Activated CD8-positive, alpha-beta memory T cell treated with anti-CD3 and anti-CD28 coated beads, Interleukin-2, amount 10 ng/mL, durations not matched to agents 7 days and 5 days (primary cell): ENCODE results near the gene FAM76B. TPM values are rescaled to one million over a fixed set of nuclear protein-coding genes. Genes with fewer than 3 reads are reported as not detected.
A peak's percentile ranks its signal among the peaks of the same experiment; 100 is the strongest.
"Not testable (repeated sequence)": the region's sequence is repeated elsewhere in the genome, so short reads cannot be mapped to it uniquely, and the experiment has no call there.

Experiments used
- ATAC-seq: fragments of 150-1000 bp; cut with Tn5 transposase; one replicate; pipeline ENCODE4 v1.10.0; 2021; ENCODE audit warnings: moderate library complexity
- CTCF ChIA-PET: fragments of 350-600 bp; sonication (Branson Sonifier 250); formaldehyde crosslinking; loops from one replicate; lab custom pipeline; 2021; ENCODE audit warnings: antibody characterized with exemption; lab: Charles Lee
- DNase-seq: peaks from one replicate; pipeline ENCODE4 v3.0.0-alpha.2; 2020
- H3K27ac Mint-ChIP-seq: one replicate; pipeline ENCODE4 v1.8.0; 2021; ENCODE audit warnings: mild to moderate bottlenecking, mixed read lengths
- H3K27me3 Mint-ChIP-seq: one replicate; pipeline ENCODE4 v1.8.0; 2021; ENCODE audit warnings: mixed read lengths
- H3K36me3 Mint-ChIP-seq: one replicate; pipeline ENCODE4 v1.8.0; 2021; ENCODE audit warnings: mild to moderate bottlenecking, mixed read lengths
- H3K4me1 Mint-ChIP-seq: one replicate; pipeline ENCODE4 v1.8.0; 2021; ENCODE audit warnings: mixed read lengths
- H3K4me3 Mint-ChIP-seq: one replicate; pipeline ENCODE4 v1.8.0; 2021; ENCODE audit warnings: mild to moderate bottlenecking, moderate library complexity, mixed read lengths
- H3K9me3 Mint-ChIP-seq: one replicate; pipeline ENCODE4 v1.8.0; 2022; ENCODE audit warnings: low read depth, mixed read lengths
- total RNA-seq, 2 experiments: library from RNA; stranded (reverse); gene quantifications; one replicate each; pipeline ENCODE4 v1.2.3, GENCODE V29; 2021

Gene FAM76B
- 10 to 100 TPM; 50.4 to 51.3 TPM for total RNA-seq

DNA sequence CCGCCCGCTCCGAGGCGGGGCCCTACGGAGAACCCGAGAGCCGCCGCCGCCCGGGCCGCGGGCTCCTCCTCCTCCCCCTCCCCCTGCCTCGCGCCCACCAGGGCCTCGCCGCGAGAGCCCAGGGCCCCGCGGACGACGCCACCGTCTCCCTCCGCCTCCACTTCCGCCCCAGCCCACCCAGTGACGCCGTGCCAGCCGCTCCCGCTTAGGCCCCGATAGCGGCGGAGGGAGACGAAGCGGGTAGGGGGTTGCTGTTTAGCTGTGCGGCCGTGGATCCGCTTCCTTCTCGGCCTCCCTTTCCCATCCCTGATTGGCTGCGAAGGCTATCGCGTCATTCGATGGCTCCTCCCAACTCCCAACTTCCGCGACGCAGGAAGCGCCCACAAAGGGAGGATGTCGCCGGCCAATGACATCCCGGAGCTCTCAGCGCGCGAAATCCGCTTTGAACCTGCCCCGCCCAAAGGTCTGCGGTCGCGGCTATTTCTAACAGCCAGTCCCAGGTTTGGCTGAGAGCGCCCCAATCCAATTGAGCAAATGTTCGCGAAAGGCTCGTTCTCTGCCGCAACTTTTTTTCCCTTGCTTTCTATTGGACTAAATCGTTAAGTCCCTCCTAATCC, at the start of gene FAM76B:
Gene FAM76B, minus strand, starts transcription at position 277 of the 617 bp plus-strand sequence. CDS start 304 bp downstream, outside the sequence.
- peak; percentile 76 for ATAC-seq
- Mint-ChIP-seq H3K9me3 (no peaks in the 10 kb centered on the region), H3K4me1 (peaks cover 59% of the 10 kb centered on the region), H3K27me3 (no peaks in the 10 kb centered on the region), H3K27ac (peak within 1 kb of the TSS; percentile 100), H3K36me3 (peaks cover 39% of the 10 kb centered on the region), H3K4me3 (peak within 1 kb of the TSS; percentile 99)
- CTCF ChIA-PET, result interaction anchor here (0.7 to 3.5 kb wide), 13 partner anchors 11 to 722 kb away, joined by 3 to 18 read pairs (median 4); partner anchors contain the start of genes CCDC82, ENDOD1, JRKL and SESN3
- peak; percentile 99 for DNase-seq

DNA sequence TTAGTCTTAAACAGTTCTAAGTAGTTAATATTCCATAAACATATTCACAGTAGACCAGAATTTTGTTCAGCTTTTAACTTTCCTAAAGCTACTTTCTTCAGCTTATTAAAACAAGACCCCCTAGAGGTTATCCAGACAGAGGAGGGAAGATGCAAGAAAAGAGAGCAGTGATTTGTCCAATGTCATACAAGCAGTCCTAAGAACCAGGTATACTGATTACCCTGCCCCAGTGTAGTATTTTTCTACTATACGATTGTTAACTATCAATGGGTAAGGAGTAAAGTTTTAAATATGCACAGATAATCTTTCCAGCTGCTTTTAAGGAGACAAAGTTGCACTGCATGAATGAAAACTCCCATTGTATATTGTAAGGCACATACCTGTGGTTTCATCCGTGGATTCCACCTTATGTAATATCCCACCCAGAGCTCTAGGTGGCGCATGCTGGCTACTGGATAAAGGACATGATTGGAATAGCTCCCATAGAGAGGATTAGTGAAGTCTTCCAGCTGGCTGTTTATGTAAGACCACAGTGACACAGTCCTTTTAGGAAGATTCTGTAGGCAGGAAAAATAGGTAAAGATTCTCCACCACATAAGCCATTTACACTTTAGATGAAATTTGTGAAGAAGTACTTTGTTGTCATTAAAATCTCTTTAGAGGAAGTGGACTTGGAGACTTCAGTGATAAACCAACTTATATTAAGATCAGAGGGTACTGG, 46.3 kb upstream of the FAM76B start:
- CTCF ChIA-PET, result interaction anchor here (0.9 to 3.3 kb wide), 15 partner anchors 9 to 590 kb away, joined by 3 to 40 read pairs (median 4); partner anchors contain the start of genes CCDC82, JRKL and MAML2
- H3K36me3 Mint-ChIP-seq, result peaks cover 39% of the 10 kb centered on the region
- DNase-seq (peak; percentile 64), ATAC-seq (peak; percentile 86)
- no peak overlapping the region for H3K4me3 Mint-ChIP-seq
- no peaks in the 10 kb centered on the region for H3K27me3 Mint-ChIP-seq
- no peaks in the 10 kb centered on the region for H3K4me1 Mint-ChIP-seq
- H3K9me3 Mint-ChIP-seq, result no peaks in the 10 kb centered on the region
- H3K27ac Mint-ChIP-seq, result no peak overlapping the region

DNA sequence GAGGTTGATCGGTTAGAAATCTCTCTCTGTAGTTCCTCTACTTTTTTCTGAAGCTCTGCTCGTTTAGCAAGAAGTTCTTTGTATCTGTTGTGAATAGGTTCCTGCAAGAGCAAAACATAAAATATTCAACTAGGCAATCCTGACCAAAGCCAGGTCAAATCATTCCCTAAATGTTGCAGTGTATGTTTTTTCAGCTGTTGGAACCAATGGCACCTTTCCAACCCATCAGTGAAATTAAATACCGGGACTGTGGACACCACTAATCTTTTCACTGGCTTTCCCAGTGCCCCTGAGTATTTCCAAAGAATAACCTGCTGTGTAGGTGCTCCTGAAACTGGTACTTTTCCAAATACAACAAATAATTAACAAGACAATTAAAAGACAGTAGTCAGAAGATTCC, 45.8 kb upstream of the FAM76B start:
- H3K27ac Mint-ChIP-seq, result no peak overlapping the region
- no peaks in the 10 kb centered on the region for H3K27me3 Mint-ChIP-seq
- no peaks in the 10 kb centered on the region for H3K4me1 Mint-ChIP-seq
- DNase-seq, result no peak
- peaks cover 42% of the 10 kb centered on the region for H3K36me3 Mint-ChIP-seq
- CTCF ChIA-PET, result interaction anchor here (0.9 to 3.3 kb wide), 13 partner anchors 10 to 590 kb away, joined by 3 to 40 read pairs (median 4); partner anchors contain the start of genes CCDC82, JRKL and MAML2
- ATAC-seq, result no peak
- no peaks in the 10 kb centered on the region for H3K9me3 Mint-ChIP-seq
- H3K4me3 Mint-ChIP-seq, result no peak overlapping the region

DNA sequence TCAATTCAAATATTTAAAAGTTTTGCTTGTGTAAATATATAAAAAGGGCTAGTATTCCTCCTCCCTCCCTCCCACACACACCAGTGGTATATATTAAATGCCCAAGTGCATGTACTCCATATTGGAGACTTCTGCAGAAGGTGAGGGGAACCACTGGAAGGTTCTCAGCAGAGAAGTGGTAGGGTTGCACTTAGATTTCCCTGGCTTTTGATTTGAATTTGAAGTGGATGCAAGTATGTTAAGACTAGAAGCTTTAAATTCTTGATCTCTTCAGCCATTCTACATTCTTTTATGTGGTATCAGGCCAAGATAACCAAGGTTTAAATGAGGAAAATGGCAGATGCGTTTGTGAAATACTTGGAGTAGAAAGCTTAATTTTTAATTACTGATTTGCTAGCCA, 43.8 kb upstream of the FAM76B start:
- ATAC-seq, result no peak
- no peaks in the 10 kb centered on the region for H3K9me3 Mint-ChIP-seq
- peaks cover 3% of the 10 kb centered on the region for H3K4me1 Mint-ChIP-seq
- CTCF ChIA-PET, result interaction anchor here (1.1 to 2.0 kb wide), 4 partner anchors 9 to 560 kb away, joined by 3 to 7 read pairs (median 3); partner anchors contain the start of gene MAML2
- no peak overlapping the region for H3K4me3 Mint-ChIP-seq
- DNase-seq, result no peak
- H3K27me3 Mint-ChIP-seq, result no peaks in the 10 kb centered on the region
- H3K27ac Mint-ChIP-seq, result no peak overlapping the region
- peaks cover 45% of the 10 kb centered on the region for H3K36me3 Mint-ChIP-seq

DNA sequence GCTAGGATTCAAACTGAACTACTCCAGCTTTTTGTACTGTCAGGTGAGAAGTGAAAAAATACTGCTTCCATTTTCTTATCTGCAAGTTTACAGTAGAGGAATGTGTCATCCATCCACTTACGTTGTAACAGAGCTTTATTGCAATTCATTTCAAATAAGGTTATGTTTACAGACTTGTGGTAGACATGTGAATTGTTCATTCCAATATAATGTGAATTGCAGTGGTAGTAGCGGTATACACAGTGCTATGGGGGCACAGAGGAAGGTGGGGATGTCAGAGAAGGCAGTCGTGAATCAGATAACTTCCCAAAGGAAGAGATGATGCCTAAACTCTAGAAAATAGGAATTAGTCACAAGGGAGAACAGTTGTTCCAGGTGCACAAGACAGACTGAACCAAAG, 43.2 kb upstream of the FAM76B start:
- Mint-ChIP-seq H3K36me3 (peaks cover 44% of the 10 kb centered on the region), H3K9me3 (no peaks in the 10 kb centered on the region), H3K4me3 (no peak overlapping the region), H3K27ac (no peak overlapping the region), H3K27me3 (no peaks in the 10 kb centered on the region), H3K4me1 (peaks cover 3% of the 10 kb centered on the region)
- ATAC-seq (no peak), DNase-seq (no peak)
- CTCF ChIA-PET, result interaction anchor here (1.8 to 2.0 kb wide), 2 partner anchors 511 to 561 kb away, joined by 3 to 7 read pairs; partner anchors contain the start of gene MAML2

DNA sequence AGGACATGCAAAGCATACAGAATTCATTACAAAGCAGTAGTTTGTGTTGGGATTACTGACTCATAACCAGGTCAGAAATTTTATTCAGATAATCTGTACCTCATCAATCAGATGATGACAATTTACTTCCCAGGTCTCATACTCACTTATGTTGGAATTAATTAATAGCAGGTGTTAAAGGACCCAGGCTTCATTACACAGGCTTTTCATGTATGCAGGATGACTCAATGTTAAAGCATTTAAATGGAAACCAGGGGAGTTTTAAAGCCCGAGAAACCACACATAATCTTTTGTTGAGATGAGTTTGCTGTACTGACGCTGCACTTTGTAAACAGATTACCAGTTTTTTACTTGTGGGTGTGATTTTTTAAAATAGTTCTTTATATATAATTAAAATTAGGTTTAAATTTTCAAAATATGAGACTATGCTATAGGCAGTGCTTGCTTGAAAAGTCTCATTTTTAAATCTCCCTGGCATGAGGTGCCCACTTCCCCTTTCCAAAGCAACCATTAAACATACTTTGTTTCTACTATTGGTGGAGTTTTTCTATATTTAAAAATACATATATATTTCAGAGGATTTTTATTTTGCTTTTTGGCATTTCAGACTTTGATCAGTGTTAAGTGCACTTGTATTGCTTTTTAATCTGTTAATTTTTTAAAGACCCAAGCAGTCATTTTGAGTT, 41.8 kb upstream of the FAM76B start:
- no peak overlapping the region for H3K4me3 Mint-ChIP-seq
- H3K27me3 Mint-ChIP-seq, result no peaks in the 10 kb centered on the region
- DNase-seq, result no peak
- peaks cover 47% of the 10 kb centered on the region for H3K36me3 Mint-ChIP-seq
- ATAC-seq, result no peak
- peaks cover 3% of the 10 kb centered on the region for H3K4me1 Mint-ChIP-seq
- CTCF ChIA-PET, result no interaction called here
- H3K27ac Mint-ChIP-seq, result no peak overlapping the region
- no peaks in the 10 kb centered on the region for H3K9me3 Mint-ChIP-seq

DNA sequence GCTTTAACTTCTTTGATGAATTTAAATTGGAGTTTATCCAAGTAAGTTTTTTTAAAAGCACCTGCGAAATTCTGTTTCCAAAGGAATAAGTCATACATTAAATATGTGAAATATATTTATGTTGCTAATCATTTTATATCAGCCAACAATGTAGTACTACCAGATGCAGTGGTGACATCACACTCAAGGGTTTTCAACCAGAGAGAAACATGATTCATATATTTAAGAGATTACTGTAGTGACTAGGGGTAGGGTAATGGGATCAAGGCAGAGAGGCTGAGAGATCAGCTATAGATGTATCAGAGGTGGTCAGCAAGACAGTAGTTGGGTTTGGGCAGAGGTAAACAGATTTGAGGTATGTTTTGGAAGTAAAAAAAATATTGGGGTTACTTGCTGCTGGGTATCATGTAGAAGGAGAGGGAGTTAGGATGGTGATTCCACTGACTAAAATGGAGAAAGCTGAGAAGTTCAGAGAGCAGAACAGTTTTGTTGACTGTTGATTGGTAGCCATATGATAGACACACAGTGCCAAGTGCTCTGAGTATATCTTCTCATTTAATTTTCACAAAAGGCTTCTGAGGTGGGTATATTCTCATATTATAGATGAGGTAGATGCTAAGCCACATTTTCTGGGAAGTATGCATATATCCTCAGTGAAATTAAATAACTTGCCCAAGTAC, 40.1 kb upstream of the FAM76B start:
- Mint-ChIP-seq H3K27ac (peak overlapping the region; percentile 25), H3K4me1 (peaks cover 3% of the 10 kb centered on the region), H3K4me3 (no peak overlapping the region), H3K9me3 (no peaks in the 10 kb centered on the region), H3K36me3 (peaks cover 54% of the 10 kb centered on the region), H3K27me3 (no peaks in the 10 kb centered on the region)
- CTCF ChIA-PET, result no interaction called here
- ATAC-seq (no peak), DNase-seq (no peak)

DNA sequence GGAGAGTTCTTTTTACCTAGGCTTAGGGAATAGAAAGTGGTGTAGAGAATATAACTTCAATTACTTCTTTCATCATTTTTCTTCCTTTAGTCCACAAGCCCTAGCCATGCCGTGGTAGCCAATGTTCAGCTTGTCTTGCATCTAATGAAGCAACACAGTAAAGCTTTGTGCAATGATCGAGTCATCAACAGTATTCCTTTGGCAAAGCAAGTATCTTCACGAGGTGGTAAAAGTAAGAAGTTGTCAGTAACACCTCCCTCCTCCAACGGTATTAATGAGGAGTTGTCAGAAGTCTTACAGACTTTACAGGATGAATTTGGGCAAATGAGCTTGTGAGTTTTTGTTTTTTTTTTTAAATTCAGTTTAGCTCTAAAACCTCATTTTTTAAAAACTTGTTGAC, 38.1 kb upstream of the FAM76B start:
- H3K27me3 Mint-ChIP-seq, result no peaks in the 10 kb centered on the region
- peaks cover 3% of the 10 kb centered on the region for H3K4me1 Mint-ChIP-seq
- DNase-seq, result no peak

DNA sequence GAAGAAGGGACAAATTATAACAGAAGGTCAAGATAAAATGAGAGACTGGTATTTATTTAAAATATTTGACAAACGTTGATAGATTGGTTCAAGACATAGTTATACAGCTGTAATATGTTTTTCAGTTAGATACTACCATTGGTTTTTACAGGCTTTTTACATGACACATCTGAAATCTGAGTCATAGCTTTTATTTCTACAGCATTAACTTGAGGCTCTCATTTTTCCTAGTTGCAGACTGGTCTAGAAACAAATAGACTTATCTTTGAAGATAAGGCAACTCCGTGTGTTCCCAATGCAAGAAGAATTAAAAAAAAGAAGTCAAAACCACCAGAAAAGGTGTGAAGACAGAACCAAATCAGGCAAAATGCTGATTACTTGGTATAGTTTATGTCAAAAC, 32.1 kb upstream of the FAM76B start:
- Mint-ChIP-seq H3K27me3 (no peaks in the 10 kb centered on the region), H3K27ac (no peak overlapping the region), H3K4me1 (no peaks in the 10 kb centered on the region), H3K36me3 (peaks cover 56% of the 10 kb centered on the region), H3K9me3 (no peaks in the 10 kb centered on the region), H3K4me3 (no peak overlapping the region)
- DNase-seq, result no peak
- CTCF ChIA-PET, result no interaction called here
- ATAC-seq, result no peak

More for the DNA sequence above, 38.1 kb upstream of the FAM76B start:
- CTCF ChIA-PET, result no interaction called here
- Mint-ChIP-seq H3K36me3 (peaks cover 55% of the 10 kb centered on the region), H3K4me3 (no peak overlapping the region), H3K27ac (no peak overlapping the region), H3K9me3 (no peaks in the 10 kb centered on the region)
- no peak for ATAC-seq

DNA sequence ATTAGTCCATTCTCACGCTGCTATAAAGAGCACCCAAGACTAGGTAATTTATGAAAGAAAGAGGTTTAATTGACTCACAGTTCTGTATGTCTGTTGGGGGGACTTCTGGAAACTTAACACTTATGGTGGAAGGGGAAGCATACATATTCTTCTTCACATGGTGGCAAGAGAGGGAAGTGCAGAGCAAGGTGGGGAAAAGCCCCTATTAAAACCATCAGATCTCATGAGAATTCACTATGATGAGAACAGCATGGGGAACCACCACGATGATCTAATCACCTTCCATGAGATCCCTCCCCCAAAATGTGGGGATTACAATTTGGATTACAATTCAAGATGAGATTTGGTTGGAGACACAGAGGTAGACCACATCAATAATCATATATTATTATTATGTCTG, 26.5 kb upstream of the FAM76B start:
- Mint-ChIP-seq H3K4me3 (no peak overlapping the region), H3K36me3 (peaks cover 41% of the 10 kb centered on the region), H3K27me3 (no peaks in the 10 kb centered on the region), H3K9me3 (no peaks in the 10 kb centered on the region), H3K4me1 (no peaks in the 10 kb centered on the region), H3K27ac (no peak overlapping the region)
- CTCF ChIA-PET, result no interaction called here
- DNase-seq (no peak), ATAC-seq (no peak)

DNA sequence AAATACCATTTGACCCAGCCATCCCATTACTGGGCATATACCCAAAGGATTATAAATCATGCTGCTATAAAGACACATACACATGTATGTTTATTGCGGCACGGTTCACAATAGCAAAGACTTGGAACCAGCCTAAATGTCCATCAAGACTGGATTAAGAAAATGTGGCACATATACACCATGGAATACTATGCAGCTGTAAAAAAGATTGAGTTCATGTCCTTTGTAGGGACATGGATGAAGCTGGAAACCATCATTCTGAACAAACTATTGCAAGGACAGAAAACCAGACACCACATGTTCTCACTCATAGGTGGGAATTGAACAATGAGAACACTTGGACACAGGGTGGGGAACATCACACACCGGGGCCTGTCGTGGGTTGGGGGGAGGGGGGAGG, 21.5 kb upstream of the FAM76B start:
- H3K9me3 Mint-ChIP-seq, H3K27ac Mint-ChIP-seq, H3K4me1 Mint-ChIP-seq, H3K27me3 Mint-ChIP-seq, CTCF ChIA-PET, DNase-seq, ATAC-seq, H3K4me3 Mint-ChIP-seq: not testable (repeated sequence)
- H3K36me3 Mint-ChIP-seq, result peaks cover 46% of the 10 kb centered on the region

DNA sequence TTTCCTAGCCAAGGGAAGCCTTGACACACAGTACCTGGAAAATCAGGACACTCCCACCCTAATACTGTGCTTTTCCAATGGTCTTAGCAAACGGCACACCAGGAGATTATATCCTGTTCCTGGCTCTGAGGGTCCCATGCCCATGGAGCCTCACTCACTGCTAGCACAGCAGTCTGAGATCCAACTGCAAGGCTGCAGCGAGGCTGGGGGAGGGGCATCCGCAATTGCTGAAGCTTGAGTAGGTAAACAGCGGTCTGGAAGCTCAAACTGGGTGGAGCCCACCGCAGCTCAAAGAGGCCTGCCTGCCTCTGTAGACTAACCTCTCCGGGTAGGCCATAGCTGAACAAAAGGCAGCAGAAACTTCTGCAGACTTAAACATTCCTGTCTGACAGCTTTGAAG, 16.9 kb upstream of the FAM76B start:
- H3K36me3 Mint-ChIP-seq, result peaks cover 58% of the 10 kb centered on the region
- H3K4me3 Mint-ChIP-seq, ATAC-seq, H3K4me1 Mint-ChIP-seq, CTCF ChIA-PET, H3K27me3 Mint-ChIP-seq, H3K27ac Mint-ChIP-seq, H3K9me3 Mint-ChIP-seq, DNase-seq: not testable (repeated sequence)

DNA sequence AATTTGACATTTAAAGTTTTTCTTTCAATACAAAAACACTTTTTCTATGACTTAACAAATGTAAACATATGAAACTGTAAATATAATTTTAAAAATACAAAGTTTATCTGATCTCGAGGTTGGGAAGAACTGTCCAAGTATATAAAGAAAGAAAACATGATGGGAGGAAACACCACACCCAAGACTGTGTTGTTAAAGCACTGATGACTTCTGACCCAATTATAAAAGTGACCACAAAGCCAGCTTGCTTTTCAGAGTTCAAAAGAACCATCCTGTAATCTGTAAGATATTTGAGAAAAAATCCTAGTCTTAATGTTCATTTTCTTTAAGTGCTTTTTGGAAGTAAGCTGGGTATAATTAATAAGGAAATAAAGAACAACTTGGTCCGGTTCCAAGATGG, 16.3 kb upstream of the FAM76B start:
- no peaks in the 10 kb centered on the region for H3K9me3 Mint-ChIP-seq
- ATAC-seq (no peak), DNase-seq (no peak)
- H3K27ac Mint-ChIP-seq, result no peak overlapping the region
- H3K36me3 Mint-ChIP-seq, result peaks cover 57% of the 10 kb centered on the region
- no peaks in the 10 kb centered on the region for H3K4me1 Mint-ChIP-seq
- no peaks in the 10 kb centered on the region for H3K27me3 Mint-ChIP-seq
- CTCF ChIA-PET, result no interaction called here
- H3K4me3 Mint-ChIP-seq, result no peak overlapping the region
